Activated T-cell treated with anti-CD3 and anti-CD28 coated beads for 24 hours (primary cell): ENCODE results near the gene STOML1.
A peak's percentile ranks its signal among the peaks of the same experiment; 100 is the strongest.
"Not testable (repeated sequence)": the region's sequence is repeated elsewhere in the genome, so short reads cannot be mapped to it uniquely, and the experiment has no call there.

Source experiments
- DNase-seq: peaks from one replicate; pipeline ENCODE4 v3.0.0-alpha.2; 2020; ENCODE audit warnings: low read depth

The STOML1 gene

DNA sequence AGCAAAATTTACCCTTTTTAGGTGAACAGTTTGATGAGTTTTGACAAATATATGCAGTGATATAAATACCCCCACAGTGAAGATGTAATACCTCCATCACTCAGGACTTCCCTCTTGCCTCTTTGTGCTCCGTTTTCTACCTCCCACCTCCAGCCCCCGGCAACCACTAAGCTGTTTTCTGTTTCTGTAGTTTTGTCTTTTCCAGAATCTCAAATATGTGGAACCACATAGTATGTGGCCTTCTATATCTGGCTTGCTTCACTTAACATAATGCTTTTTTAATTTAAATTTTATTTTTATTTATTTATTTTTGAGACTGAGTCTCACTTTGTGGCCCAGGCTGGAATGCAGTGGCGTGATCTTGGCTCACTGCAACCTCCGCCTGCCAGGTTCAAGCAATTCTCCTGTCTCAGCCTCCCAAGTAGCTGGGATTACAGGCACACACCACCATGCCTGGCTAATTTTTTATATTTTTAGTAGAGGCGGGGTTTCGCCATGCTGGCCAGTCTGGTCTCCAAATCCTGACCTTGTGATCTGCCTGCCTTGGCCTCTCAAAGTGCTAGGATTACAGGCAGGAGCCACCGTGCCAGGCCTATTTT is 31.5 kb downstream of the STOML1 start:
- DNase-seq = not testable (repeated sequence)

DNA sequence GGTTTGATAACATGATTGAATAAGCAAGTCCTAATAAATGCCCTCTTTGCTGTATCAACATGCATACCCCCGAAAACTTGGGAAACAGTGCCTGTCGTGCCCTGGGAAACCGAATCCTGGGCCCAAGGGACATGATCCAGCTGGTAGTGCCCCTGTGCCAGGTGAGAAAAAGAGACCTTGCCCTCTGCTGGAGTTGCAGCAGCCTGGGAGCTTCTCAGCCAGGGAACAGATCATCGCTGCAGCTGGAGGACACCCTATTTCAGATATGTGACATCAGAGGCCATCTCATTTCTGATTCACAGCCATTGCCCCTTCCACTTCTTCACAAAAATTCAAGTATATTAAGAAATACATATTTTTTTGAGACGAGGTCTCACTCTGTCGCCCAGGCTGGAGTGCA is 32.3 kb downstream of the STOML1 start:
- no peak for DNase-seq

DNA sequence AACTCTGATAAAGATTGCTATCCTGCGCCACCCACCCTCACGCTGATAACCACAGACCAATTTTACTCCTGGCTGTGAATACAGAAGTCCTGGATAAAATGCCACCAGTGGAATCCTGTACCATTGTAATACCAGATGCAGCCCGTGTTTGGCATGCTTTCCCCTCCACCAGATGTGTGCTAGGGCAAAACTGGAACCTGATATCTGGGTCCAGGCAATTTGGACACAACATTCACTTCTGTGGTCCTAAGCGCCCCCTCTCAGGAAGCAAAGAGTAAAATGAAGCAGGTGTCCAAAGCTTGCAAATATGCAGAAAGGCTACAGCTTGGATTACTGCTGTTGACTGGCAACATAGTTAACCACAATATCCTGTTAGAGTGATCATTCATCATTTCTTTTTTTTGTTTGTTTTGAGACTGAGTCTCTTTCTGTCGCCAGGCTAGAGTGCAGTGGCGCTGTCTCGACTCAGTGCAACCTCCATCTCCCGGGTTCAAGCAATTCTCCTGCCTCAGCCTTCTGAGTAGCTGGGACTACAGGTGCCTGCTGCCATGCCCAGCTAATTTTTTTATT is 33.0 kb downstream of the STOML1 start:
- no peak for DNase-seq

DNA sequence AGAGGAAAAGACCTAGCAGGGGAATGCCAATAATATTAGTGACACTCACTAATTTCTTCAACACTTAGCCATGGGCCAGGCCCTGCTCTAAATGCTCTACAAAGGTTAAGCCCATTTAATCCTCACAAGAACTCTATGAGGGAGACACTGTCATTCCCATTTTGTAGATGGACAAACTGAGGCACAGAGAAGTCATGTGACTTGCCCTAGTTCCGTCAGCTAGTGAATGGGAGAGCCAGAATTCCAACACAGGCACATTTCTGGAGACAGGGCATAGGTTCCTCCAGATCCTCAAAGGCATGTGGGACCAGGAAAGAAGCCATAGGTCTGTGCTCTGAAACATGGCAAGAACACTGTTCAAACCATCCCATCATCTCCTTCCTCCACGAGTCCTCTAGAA is 34.3 kb downstream of the STOML1 start:
- no peak for DNase-seq

DNA sequence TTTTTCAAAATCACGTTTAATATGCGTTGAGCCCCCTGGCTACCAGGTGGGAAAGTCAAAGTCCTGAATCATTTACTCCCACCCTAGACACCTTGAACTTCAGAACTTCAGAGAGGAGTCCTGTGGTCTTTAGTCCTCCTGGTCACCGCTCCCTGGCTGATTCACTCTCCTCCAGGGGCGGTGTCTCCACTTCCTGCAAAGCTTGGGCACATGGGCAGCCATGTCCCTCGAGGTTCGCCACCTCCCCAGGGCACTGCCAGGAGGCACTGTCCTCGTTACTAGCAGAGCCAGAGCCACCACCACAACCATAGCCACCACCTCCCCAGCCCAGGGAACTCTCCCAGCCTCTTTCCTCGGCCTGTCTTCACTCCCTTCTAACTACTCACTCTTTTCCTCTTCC is 34.8 kb downstream of the STOML1 start:
- no peak for DNase-seq

DNA sequence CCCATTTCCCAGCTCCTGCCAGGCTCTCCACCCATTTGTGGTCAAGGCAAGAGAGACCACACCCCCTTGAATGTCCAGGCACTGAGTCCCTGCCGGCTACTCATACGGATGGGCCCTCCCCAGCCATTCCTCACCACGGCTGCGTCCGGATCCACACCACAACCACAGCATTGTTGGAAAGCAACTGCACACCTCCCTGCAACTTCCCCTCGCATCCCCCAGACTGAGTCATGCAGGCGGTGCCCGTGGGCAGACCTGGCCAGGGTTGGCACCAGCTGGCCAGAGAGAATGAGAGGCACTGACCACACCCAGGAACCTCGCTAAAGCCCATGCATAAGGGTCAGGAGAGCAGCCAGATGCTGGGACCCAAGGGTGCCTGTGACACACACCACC is 35.4 kb downstream of the STOML1 start:
- no peak for DNase-seq

DNA sequence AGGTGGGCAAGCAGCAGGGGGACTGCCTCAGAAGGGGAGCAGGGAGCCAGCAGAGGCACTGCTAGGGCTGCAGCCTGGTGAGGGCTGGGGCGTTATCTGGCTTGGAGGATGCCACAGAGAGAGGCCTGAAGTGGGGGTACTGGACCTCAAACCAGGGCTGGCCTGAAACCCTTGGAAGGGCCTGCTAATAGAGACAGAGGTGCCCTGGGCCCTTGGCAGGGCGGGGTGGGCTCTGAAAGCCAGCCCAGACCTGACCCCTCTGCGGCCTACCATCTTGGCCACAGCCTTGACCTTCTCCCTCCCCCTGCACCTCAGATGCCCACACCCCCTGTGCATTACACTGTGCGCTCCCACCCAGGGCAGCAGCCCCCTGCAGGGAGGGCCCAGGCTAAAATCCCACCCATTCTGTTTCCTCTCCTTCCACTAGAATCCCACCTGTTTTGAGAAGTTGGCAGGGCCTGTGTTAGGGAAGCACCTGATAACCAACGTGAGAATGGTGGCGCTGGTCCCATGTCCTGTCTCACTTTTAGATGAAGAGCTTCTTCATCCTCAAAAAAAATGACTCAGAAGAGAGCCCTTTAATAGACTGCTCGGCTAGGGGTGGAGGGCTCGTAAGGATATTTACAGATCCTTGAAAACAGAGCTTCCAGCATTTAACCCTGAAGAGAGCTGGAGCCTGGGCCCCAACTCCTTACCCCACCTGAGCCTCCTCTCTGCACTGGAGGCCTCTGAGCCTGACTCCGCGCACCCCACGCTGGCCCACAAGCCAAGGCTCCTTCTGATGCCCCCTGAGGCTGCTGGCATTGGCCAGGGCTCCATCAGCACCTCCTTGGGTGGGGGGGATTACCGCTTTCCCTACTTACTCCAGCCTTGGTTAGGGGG is 36.0 kb downstream of the STOML1 start:
- no peak for DNase-seq

DNA sequence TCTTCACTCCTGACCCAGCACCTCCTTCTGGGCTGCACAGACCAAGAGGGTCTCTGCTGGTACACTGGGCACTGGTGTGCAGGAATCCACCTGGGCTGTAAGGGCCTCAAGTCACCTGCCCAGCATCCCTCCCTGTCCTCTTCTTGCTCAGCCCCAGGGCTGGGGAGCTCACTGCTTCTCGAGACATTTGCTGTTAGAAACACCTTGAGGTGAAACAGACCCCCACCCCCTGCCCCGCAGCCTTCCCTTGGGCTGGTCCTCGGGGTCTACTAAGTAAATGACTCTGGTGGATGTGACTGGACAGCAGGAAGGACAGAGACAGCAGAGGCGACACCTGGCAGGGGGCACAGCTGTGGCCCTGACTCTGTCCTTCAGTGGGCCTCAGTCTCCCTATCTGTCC is 36.8 kb downstream of the STOML1 start:
- DNase-seq = no peak

DNA sequence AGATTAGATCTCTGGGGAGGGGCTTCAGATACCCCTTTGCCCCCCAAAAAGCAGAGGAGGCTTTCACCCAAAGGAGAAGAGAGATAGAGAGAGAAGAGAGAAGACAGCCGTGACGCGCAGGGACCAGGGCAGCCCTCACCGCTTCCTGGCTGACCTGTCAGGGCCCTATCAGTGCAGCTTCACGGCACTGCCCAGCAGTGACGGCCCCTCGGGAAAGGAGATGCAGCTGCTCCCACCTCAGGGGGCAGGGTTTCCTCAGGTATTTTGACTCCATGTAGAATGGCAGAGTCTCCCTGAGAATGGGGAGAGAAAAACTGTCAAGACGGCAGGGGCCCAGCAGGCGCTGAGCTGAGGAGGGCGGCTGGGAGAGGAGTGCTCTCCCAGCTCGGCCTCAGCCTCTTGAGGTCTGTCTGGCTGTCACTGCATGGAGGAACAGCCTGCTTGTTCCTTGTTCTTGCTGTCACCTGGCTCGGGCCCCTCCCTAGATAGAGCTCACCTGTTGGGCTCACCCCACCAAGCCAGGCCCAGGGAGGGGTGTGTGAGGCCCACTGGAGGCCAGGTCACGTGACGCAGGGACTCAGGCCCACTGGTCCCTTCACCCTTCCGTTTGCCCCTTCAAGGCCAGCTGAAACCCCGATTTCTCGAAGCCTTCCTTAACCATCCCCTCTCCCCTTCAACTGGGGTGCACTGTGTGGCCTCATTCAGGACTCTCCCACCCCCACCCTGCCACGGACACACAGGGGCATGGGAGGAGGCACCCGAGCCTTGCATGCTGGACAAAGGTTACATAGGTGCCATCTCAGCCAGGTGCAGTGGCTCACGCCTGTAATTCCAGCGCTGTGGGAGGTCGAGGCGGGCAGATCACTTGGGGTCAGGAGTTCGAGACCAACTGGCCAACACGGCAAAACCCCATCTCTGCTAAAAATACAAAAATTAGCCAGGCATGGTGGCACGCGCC is 37.6 kb downstream of the STOML1 start:
- no peak for DNase-seq

DNA sequence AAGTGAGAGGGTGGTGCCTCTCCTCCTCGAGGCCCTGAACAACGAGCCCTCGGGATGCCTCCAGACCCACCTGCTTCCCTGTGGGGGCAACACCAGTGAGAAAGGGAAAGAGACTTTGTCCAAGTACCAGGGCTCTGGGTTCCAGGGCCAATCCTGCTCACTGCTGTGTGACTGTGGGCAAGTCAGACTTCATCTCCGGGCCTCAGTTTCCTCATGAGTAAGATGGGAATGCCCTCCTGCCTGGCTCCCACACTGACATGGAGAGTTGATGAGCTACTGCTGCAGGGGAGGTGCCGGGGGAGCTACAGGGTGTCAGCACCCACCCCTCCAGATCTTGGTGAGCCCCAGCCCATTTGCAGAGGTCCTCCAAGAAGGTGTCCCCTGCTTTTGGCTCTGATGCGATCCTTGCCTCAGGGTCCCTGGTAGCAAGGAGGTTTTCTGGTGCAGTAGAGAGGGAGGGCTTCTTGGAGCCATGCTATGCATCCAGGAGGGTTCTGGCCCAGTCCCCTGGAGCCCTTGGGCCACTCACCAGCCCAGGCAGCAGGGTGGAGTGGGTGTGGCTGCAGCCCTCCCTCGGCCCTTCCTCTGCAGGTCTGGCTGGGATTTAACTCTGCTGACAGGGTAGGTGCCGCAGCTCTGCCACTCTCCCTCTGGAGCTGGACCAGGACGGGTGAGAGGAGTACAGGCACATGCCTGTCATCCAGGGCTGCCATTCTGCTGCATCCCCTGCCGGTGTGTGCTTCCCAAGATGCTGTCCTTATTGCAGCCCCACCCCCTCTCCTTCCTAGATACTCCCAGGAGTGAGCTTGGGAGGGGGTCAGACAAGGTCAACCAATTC is 39.0 kb downstream of the STOML1 start:
- no peak for DNase-seq

DNA sequence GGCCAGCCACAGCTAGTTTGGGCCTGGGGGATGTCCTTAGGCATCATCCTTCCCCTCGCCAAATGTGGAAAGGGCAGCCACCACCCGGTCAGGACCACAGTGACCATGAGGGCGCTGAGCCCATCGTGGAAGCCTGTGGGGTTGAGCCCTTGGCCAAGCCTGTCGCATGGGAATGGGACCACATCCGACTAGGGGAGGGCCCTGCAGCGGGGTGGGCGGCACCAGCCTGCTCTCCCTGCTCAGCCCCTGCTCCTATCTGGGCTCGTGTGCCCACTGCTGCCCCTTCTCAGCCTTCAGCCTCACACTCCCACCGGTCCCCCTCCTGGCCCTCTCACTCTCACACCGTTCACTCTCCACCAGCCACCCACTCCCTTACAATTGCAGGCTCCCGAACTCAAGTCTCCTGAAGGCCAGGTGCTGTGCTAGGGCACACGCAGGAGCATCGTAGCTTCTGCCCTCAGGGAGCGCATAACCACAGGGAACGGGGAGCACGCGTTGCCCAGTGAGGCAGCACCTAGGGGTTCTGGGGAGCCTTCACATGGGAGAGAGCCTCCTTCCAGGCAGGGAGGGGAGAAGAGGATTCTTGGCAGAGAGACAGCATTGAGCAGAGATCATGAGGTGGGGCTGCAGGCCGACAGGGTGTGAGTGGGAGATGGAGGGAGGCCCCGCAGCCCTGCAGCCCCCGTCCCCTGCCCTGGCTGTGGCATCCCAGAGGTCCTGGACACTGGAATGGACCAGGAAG is 39.8 kb downstream of the STOML1 start:
- no peak for DNase-seq

DNA sequence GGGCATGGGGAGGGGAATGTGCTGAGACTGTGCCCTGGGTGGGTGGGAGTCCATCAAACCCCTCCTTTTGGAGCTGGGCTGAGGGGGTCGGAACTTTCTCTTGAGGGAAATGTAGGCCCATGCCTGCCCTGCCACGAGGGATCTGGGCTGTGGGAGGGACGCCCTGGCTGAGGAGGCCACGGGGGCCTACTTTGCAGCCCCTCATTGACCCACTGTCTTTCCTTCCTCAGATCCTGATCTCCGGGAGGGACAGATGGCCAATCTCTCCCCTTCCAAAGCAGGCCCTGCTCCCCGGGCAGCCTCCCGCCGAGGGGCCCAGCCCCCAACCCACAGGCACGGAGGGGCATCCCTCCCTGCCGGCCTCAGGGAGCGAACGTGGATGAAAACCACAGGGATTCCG is 40.5 kb downstream of the STOML1 start:
- DNase-seq = no peak

DNA sequence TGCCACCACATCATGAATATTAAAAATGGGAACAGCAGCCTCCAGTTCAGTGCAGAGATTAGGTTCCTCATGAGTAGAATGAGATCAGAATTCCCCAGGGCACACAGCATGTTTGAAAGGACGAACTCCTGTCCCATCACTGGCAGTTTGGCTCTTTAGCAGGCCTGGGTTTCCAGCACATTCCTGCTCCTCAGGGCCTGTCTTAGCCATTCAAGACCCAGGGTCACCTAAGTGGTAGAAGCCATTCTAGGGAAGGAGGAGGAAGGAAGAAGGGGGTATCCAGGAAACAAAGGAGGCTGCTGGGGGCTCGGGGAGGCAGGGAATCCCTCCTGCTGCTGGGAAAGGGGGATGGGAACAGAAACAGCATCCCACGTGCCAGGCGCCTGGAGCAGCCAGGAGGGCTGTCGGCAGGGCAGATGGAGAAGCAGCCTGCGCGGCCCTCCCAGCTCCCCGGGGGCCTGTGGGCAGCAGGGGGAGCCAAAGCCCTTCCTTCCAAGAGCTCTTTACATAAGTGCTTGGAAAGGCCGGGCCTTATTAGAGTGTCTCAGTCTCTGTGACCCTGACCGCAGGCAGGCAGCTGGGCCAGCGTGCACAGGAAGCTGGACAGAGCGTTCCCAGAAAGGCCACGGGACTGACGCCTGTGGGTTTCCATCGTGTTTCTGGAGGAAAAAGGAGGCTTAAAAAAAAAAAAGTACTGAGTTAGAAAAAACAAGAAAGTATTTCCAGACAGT is 41.1 kb downstream of the STOML1 start:
- peak; percentile 45 for DNase-seq

DNA sequence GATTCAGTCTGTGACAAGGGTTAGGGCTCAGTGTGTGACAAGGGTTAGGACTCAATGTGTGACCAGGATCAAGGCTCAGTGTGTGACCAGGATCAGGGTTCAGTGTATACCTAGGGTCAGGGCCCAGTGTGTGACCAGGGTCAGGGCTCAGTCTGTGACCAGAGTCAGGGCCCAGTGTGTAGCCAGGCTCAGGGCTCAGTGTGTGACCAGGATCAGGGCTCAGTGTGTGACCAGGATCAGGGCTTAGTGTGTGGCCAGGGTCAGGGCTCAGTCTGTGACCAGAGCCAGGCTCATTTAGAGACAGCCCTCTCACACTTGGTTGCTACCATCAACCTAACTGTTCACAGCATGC is 41.6 kb downstream of the STOML1 start:
- no peak for DNase-seq

DNA sequence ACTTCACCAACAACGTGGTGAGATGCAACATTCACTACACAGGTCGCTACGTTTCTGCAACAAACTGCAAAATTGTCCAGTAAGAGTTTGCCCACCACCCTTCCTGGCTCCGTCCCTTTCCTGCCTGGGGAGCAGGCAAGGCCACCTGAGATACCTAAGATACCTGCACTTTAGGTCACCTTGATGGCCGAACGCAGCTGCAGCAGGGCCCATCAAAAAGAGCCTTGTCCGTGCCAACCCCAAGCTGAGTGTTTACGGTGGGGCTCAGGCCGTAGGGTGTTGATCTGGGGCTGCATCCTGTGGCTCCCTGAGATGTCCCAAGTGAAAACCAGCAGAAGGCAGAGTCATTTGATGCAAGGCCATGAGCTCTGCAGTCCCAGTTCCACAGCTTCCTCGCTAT is 42.6 kb downstream of the STOML1 start:
- no peak for DNase-seq

DNA sequence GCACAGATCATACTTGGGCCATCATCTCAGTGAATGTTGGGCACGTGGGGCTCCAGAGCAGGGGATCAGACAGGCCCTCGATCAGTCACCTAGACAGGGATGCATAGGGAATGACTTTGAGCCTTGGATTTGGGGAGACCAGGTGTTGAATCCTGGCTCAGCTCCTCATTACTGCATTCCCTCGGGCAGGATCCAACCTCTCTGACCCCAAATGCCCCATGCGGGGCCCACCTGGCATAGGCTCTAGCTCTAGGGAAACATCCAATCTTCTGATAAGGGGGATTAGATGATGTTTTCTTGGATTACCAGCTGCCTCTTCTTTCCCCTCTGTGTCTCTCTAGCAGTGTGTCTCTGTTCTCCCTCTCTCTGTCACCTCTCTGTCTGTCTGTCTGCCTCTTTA is 43.1 kb downstream of the STOML1 start:
- DNase-seq = no peak

DNA sequence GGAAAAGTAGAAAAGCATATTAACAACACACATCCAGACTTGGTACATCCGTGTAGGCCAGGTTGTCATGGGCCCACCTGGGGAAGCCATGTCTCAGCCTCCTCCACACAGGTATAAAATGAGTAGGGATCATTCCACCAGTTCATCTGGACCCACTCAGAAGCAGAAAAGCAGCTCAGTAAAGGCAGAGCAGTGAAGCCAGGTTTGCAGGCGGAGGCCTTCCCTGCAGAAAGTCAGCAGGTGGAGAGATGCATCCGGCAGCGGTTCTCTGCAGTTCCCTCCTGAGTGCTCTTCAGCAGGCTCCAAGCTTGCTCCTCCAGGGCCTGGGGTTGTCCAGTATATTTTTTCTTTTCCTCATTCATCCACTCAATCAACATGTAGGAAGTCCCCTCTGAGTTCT is 43.7 kb downstream of the STOML1 start:
- DNase-seq = no peak

DNA sequence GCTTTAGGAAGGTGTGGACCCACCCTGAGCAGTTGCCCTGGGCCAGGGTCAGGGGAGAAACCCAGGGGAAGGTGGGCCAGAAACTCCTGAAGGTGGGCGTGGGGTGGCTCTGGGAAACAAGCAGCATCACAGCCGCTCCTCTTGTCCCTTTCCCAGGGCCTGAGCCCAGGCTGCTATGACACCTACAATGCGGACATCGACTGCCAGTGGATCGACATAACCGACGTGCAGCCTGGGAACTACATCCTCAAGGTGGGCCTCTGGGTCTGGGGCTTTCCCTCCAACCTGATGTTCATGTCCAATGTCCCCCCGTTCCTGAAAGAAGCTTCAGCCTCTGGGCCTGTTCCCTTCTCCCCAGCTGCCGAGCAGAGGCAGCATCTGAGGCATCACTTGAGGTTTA is 44.4 kb downstream of the STOML1 start:
- no peak for DNase-seq

DNA sequence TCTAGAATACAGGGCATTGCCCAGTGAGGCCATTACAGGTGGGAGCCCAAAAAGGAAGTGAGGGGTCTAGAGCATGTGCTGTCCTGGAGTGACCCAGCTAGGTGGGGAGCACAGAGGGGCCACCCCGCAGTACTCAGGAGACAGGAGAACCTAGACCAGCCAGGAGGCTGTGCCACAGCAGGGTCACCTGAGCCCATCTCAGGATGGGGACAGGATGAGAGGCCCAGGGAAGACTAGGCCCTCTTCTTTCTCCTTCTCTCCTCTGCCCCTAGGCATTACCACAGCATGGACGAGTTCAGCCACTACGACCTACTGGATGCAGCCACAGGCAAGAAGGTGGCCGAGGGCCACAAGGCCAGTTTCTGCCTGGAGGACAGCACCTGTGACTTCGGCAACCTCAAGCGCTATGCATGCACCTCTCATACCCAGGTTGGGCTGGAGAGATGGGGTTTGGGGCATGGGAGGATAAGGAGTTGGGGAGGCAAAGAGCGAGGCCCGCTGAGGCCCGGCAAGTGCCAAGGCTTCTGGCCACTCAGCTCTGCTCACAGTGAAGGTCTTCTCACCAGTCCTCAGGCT is 45.2 kb downstream of the STOML1 start:
- DNase-seq = no peak
